Hepatocyte (in vitro differentiated cells): ENCODE measurements around the gene DCAF17.

Source experiments
- EZH2 ChIP-seq: fragments of 200-600 bp; sonication (generic); IDR thresholded peaks from 2 replicates; pipeline ENCODE4 v1.6.1; 2016; ENCODE audit warnings: antibody characterized with exemption, mild to moderate bottlenecking, borderline replicate concordance
- TF ChIP-seq, protein P1 (sequence below): fragments of 200-600 bp; sonication (generic); IDR thresholded peaks from 2 replicates; pipeline ENCODE4 v1.5.1; 2016; ENCODE audit warnings: antibody characterized with exemption, mild to moderate bottlenecking; ENCODE audit not compliant: poor library complexity

DNA sequence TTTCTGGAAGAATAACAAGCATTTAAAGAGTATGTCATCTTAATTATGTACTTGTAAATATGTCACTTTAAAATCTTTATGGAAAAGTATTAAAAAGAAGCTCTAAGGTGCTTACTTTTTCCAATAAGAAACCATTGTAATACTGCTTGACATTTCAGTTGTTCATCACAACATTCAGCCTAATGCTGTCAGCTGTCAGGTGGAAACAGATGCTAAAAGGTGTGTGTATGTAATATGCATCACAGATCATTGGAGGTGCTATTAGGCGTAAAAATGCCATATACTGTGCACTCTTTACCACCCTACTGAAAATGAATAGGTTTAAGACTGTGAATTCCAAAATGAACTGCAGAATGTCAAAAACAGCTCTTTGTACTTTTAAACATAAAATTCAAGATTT lies 40.5 kb upstream of the DCAF17 start:
- no peak for TF ChIP-seq EZH2
- TF ChIP-seq, protein P1, sequence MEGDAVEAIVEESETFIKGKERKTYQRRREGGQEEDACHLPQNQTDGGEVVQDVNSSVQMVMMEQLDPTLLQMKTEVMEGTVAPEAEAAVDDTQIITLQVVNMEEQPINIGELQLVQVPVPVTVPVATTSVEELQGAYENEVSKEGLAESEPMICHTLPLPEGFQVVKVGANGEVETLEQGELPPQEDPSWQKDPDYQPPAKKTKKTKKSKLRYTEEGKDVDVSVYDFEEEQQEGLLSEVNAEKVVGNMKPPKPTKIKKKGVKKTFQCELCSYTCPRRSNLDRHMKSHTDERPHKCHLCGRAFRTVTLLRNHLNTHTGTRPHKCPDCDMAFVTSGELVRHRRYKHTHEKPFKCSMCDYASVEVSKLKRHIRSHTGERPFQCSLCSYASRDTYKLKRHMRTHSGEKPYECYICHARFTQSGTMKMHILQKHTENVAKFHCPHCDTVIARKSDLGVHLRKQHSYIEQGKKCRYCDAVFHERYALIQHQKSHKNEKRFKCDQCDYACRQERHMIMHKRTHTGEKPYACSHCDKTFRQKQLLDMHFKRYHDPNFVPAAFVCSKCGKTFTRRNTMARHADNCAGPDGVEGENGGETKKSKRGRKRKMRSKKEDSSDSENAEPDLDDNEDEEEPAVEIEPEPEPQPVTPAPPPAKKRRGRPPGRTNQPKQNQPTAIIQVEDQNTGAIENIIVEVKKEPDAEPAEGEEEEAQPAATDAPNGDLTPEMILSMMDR, result no peak
